ENCODE measurements around the gene MLF2. TPM values are rescaled to one million over a fixed set of nuclear protein-coding genes. Genes with fewer than 3 reads are reported as not detected.

MLF2 gene
- total and polyA plus RNA-seq, 10 of the 15 experiments (the other 5 are each of a cell fraction or from before 2014, with no cell fraction given), result 13.5 to 222 (median 130) TPM

DNA sequence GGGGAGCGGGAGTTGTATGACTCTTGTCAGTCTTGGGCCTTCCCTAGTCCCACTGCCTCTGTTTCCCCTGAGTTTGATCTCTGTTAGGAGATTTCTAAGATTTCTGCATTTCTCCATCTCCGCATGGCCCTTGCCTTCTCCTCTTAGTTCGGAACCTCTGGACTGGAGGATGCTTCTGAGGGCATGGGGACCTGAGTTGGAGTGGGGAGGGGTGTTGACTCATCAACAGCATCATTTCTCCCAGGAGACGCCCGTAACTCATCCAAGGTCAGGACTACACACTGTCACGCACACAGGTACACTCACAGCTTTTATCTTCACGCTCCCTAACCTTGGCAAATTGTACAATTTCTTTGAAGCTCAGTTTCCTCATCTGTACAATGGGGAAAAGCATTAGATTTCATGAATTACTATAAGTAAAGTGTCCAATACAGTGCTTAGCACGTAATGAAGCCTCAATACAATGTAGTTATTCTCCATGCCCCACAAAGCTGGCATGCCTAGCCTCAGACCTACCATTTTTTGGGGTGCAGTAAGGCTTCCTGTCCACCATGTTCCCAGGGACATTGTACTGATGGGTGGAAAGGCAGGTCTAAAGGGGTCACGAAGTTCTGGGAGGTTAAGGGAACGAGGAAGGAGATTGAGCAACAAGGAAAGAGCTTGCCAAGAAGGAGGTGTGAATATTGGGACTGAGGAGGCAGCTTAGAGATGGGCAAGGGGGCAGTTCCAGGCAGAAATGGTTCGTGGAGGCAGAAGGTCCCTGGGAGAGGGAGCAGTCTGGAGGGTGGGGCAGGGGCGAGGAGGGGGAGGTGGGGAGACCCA is 18.8 kb upstream of the MLF2 start:
- BruUV-seq (replicated peaks), result no TSS peak
- intact Hi-C loops (cut with micrococcal nuclease; ENCODE audit: unreplicated experiment) (no loop called here), in situ Hi-C loops (cut with MboI) (no loop called here)
- no peak for FAIRE-seq
- Histone ChIP-seq H3K4me2 (ENCODE audit: control insufficient read depth, insufficient read depth) (no peak overlapping the region; the same call in 1 of the 2 replicates), H3K9ac (ENCODE audit: control insufficient read depth, insufficient read depth, low read length) (no peak overlapping the region), H3K79me2 (ENCODE audit: control insufficient read depth, insufficient read depth, low read length) (peaks cover 16% of the 10 kb centered on the region), H3K4me3 (no peak overlapping the region; the same call in 1 of the 2 replicates), H3K4me1 (ENCODE audit: control insufficient read depth, insufficient read depth, low read length) (peaks cover 48% of the 10 kb centered on the region), H3K36me3 (ENCODE audit: control insufficient read depth in 2 of 2, insufficient read depth in 2 of 2, low read length in 1 of 2) (no peaks in the 10 kb centered on the region), H4K20me1 (ENCODE audit: control insufficient read depth, insufficient read depth) (no peaks in the 10 kb centered on the region), H3K27ac (ENCODE audit: control insufficient read depth, insufficient read depth) (no peak overlapping the region), H2AFZ (ENCODE audit: control insufficient read depth, low read depth, low read length) (no peak overlapping the region), H3K9me3 (replicated peaks; ENCODE audit: control insufficient read depth, insufficient read depth, low read length) (no peaks in the 10 kb centered on the region), H3K27me3 (replicated peaks in 1 of 2; ENCODE audit: control insufficient read depth in 2 of 2, insufficient read depth in 2 of 2, low read length in 1 of 2) (no peaks in the 10 kb centered on the region)
- ChIA-PET CTCF (interaction anchor here (1.8 to 12.7 kb wide), 2 partner anchors 9 to 15 kb away, joined by 5 to 221 read pairs; partner anchors contain the start of gene MLF2), POLR2A (interaction anchor here (0.5 to 1.9 kb wide), 4 partner anchors 19 to 91 kb away, joined by 3 to 16 read pairs (median 4); partner anchors contain the start of genes COPS7A, MLF2 and USP5), SMC1A (ENCODE audit: uncharacterized antibody, unreplicated experiment) (interaction anchor here (3.6 kb wide), 1 partner anchor 18 kb away, joined by 20 read pairs; the partner anchor contains the start of gene MLF2), RAD21 (ENCODE audit: unreplicated experiment) (interaction anchor here (3.3 kb wide), 1 partner anchor 19 kb away, joined by 18 read pairs; the partner anchor contains the start of gene MLF2)
- WGBS (ENCODE audit: insufficient coverage, insufficient replicate concordance, low lambda C conversion rate, missing lambda C conversion rate), result 73% methylated on average over 10 of the region's 12 CpGs
- no peak for ATAC-seq
- TF ChIP-seq RB1 (IDR thresholded peaks at IDR 0.05; ENCODE audit: borderline replicate concordance) (no peak), EED (IDR thresholded peaks at IDR 0.05; ENCODE audit: low read depth) (no peak), ZNF622 (IDR thresholded peaks at IDR 0.05) (no peak), CEBPB (IDR thresholded peaks at IDR 0.05; ENCODE audit: borderline replicate concordance in 1 of 2, low read depth in 2 of 2, low read length in 2 of 2) (no peak), IKZF2 (IDR thresholded peaks at IDR 0.05) (no peak)
- TF ChIP-seq, protein P1, sequence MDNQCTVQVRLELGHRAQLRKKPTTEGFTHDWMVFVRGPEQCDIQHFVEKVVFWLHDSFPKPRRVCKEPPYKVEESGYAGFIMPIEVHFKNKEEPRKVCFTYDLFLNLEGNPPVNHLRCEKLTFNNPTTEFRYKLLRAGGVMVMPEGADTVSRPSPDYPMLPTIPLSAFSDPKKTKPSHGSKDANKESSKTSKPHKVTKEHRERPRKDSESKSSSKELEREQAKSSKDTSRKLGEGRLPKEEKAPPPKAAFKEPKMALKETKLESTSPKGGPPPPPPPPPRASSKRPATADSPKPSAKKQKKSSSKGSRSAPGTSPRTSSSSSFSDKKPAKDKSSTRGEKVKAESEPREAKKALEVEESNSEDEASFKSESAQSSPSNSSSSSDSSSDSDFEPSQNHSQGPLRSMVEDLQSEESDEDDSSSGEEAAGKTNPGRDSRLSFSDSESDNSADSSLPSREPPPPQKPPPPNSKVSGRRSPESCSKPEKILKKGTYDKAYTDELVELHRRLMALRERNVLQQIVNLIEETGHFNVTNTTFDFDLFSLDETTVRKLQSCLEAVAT (IDR thresholded peaks at IDR 0.05), result no peak
- TF ChIP-seq, protein P2, sequence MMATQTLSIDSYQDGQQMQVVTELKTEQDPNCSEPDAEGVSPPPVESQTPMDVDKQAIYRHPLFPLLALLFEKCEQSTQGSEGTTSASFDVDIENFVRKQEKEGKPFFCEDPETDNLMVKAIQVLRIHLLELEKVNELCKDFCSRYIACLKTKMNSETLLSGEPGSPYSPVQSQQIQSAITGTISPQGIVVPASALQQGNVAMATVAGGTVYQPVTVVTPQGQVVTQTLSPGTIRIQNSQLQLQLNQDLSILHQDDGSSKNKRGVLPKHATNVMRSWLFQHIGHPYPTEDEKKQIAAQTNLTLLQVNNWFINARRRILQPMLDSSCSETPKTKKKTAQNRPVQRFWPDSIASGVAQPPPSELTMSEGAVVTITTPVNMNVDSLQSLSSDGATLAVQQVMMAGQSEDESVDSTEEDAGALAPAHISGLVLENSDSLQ (IDR thresholded peaks at IDR 0.05), result no peak
- no peak for DNase-seq (ENCODE audit: low read depth, low spot score)

Data from GM12878 (cell line).